Parathyroid adenoma (tissue), 2 donors: ENCODE measurements around the gene SCYGR2.

ENCODE experiments used
- H2AFZ ChIP-seq: fragments of 300-600 bp; sonication (generic); one replicate; pipeline ENCODE4 v1.7.0; 2017; ENCODE audit warnings: antibody characterized with exemption, mild to moderate bottlenecking
- H3K27ac ChIP-seq: fragments of 300-600 bp; sonication (generic); one replicate; pipeline ENCODE4 v1.7.0; 2017
- H3K27me3 ChIP-seq: fragments of 300-600 bp; sonication (generic); one replicate; pipeline ENCODE4 v1.7.0; 2017; ENCODE audit warnings: low read length; ENCODE audit not compliant: control insufficient read depth, insufficient read depth
- H3K36me3 ChIP-seq: fragments of 300-600 bp; sonication (generic); one replicate; pipeline ENCODE4 v1.7.0; 2017; ENCODE audit warnings: low read length; ENCODE audit not compliant: control insufficient read depth, insufficient read depth
- H3K4me1 ChIP-seq: fragments of 300-600 bp; sonication (generic); one replicate; pipeline ENCODE4 v1.7.0; 2017; ENCODE audit warnings: control low read depth
- H3K4me2 ChIP-seq: fragments of 300-600 bp; sonication (generic); one replicate; pipeline ENCODE4 v1.7.0; 2017; ENCODE audit warnings: low read length
- H3K4me3 ChIP-seq: fragments of 300-600 bp; sonication (generic); one replicate; pipeline ENCODE4 v1.7.0; 2017; ENCODE audit warnings: low read depth, low read length
- H3K79me2 ChIP-seq: fragments of 300-600 bp; sonication (generic); one replicate; pipeline ENCODE4 v1.7.0; 2017; ENCODE audit warnings: control low read depth
- H3K9ac ChIP-seq: fragments of 300-600 bp; sonication (generic); one replicate; pipeline ENCODE4 v1.7.0; 2017; ENCODE audit warnings: mild to moderate bottlenecking
- H3K9me3 ChIP-seq: fragments of 300-600 bp; sonication (generic); one replicate; pipeline ENCODE4 v1.7.0; 2017; ENCODE audit warnings: low read length; ENCODE audit not compliant: control insufficient read depth
- TF ChIP-seq, protein P1 (sequence below): fragments of 300-600 bp; sonication (generic); IDR thresholded peaks from one replicate; pipeline ENCODE4 v1.7.0; 2017; ENCODE audit warnings: antibody characterized with exemption, mild to moderate bottlenecking
- donor health status: primary hyperparathyroidism.

SCYGR2 gene

DNA sequence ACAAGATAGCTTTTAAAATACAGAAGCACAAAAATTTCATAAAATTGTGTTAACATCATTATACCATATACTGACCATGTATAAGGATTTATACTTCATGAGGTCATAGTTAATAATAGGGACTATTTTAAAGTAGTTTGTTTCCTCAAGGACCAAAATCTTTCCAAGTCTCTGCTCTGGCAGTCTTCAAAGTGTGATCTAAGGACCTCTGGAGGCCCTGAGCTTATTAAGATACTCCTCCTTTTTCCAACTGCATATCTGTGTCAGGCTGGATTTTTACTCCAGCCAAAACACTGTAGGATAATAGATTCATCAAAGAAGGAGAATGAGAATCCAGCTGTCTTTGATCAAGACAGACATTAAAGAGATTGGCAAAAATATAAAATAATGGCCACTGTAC lies 1.7 kb upstream of the SCYGR2 start:
- Histone ChIP-seq H3K27ac (no peak overlapping the region), H3K9ac (no peak overlapping the region), H3K9me3 (no peaks in the 10 kb centered on the region), H3K27me3 (no peaks in the 10 kb centered on the region), H3K4me3 (no peak overlapping the region), H3K4me2 (no peak overlapping the region), H3K4me1 (no peaks in the 10 kb centered on the region), H3K79me2 (no peaks in the 10 kb centered on the region), H3K36me3 (no peaks in the 10 kb centered on the region), H2AFZ (no peak overlapping the region)
- TF ChIP-seq, protein P1, sequence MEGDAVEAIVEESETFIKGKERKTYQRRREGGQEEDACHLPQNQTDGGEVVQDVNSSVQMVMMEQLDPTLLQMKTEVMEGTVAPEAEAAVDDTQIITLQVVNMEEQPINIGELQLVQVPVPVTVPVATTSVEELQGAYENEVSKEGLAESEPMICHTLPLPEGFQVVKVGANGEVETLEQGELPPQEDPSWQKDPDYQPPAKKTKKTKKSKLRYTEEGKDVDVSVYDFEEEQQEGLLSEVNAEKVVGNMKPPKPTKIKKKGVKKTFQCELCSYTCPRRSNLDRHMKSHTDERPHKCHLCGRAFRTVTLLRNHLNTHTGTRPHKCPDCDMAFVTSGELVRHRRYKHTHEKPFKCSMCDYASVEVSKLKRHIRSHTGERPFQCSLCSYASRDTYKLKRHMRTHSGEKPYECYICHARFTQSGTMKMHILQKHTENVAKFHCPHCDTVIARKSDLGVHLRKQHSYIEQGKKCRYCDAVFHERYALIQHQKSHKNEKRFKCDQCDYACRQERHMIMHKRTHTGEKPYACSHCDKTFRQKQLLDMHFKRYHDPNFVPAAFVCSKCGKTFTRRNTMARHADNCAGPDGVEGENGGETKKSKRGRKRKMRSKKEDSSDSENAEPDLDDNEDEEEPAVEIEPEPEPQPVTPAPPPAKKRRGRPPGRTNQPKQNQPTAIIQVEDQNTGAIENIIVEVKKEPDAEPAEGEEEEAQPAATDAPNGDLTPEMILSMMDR: no peak

DNA sequence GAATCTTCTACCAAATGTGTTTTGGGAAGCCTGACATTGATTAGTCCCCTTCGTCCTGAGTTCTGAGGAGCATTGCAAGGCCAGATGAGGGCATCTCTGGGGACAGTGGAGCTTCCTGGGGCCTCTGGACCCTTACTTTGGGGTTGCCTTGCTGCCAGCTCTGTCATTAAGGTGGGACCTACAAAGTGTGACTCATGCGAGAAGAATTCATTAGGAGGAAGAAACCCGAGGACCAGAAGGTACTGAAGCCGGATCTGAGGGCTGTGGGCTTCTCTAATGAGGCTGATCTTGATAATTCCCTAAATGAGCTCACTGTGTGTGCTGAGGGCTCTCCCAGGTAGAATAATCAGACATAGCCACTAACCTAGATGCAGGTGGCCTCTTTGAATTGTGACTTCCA lies 695 bp upstream of the SCYGR2 start:
- no peaks in the 10 kb centered on the region for H3K36me3 ChIP-seq
- no peak overlapping the region for H3K27ac ChIP-seq
- no peak overlapping the region for H3K4me3 ChIP-seq
- H3K27me3 ChIP-seq: no peaks in the 10 kb centered on the region
- no peak overlapping the region for H3K4me2 ChIP-seq
- no peaks in the 10 kb centered on the region for H3K4me1 ChIP-seq
- no peak overlapping the region for H2AFZ ChIP-seq
- H3K9ac ChIP-seq: no peak overlapping the region
- TF ChIP-seq, protein P1: no peak
- no peaks in the 10 kb centered on the region for H3K9me3 ChIP-seq
- H3K79me2 ChIP-seq: no peaks in the 10 kb centered on the region

GRCh38 chr2:227602358-227602757 lies 3.7 kb downstream of the SCYGR2 start:
- Histone ChIP-seq H3K27me3 (no peaks in the 10 kb centered on the region), H3K9ac (no peak overlapping the region), H3K27ac (no peak overlapping the region), H2AFZ (no peak overlapping the region), H3K79me2 (no peaks in the 10 kb centered on the region), H3K4me3 (no peak overlapping the region), H3K36me3 (no peaks in the 10 kb centered on the region), H3K9me3 (no peaks in the 10 kb centered on the region), H3K4me2 (no peak overlapping the region), H3K4me1 (no peaks in the 10 kb centered on the region)
- TF ChIP-seq, protein P1: no peak

GRCh38 chr2:227606476-227606875 lies 7.8 kb downstream of the SCYGR2 start:
- Histone ChIP-seq H3K4me2 (no peak overlapping the region), H3K4me1 (no peaks in the 10 kb centered on the region), H3K27me3 (no peaks in the 10 kb centered on the region), H2AFZ (no peak overlapping the region), H3K36me3 (no peaks in the 10 kb centered on the region), H3K79me2 (no peaks in the 10 kb centered on the region), H3K9me3 (no peaks in the 10 kb centered on the region), H3K9ac (no peak overlapping the region), H3K27ac (no peak overlapping the region), H3K4me3 (no peak overlapping the region)
- TF ChIP-seq, protein P1: no peak

DNA sequence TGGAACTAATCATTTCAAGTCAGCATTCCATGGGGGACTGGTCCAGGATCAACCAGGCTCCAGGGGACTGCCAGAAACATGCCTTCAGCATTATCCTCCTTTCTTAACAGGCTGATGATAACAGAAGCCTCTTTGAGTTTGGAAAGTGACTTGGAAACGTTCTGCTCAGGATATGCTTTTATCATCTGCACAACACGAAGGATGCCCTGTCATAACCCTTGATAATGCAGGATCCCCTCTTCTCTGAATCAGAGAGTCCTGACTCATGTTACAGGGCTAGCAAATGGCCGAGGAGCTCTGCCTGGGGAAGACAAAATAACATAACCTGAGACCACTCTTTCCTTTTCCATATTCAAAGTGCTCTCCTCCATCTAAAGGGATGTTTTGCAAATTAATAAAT lies 9.2 kb downstream of the SCYGR2 start:
- H3K4me2 ChIP-seq: no peak overlapping the region
- H3K27ac ChIP-seq: no peak overlapping the region
- no peaks in the 10 kb centered on the region for H3K9me3 ChIP-seq
- no peaks in the 10 kb centered on the region for H3K36me3 ChIP-seq
- no peaks in the 10 kb centered on the region for H3K4me1 ChIP-seq
- TF ChIP-seq, protein P1: no peak
- no peaks in the 10 kb centered on the region for H3K27me3 ChIP-seq
- no peak overlapping the region for H3K4me3 ChIP-seq
- no peak overlapping the region for H3K9ac ChIP-seq
- no peak overlapping the region for H2AFZ ChIP-seq
- H3K79me2 ChIP-seq: no peaks in the 10 kb centered on the region
